HFFc6 (cell line): ENCODE measurements around the gene HYDIN. TPM values are rescaled to one million over a fixed set of nuclear protein-coding genes. Genes with fewer than 3 reads are reported as not detected.
A peak's percentile ranks its signal among the peaks of the same experiment; 100 is the strongest.

Experiments used
- DNase-seq: peaks from one replicate; pipeline ENCODE4 v3.0.0-alpha.2; 2018
- H3K27ac Mint-ChIP-seq: 2 replicates; pipeline ENCODE4 v1.8.0; 2020; ENCODE audit warnings: mild to moderate bottlenecking, mixed read lengths
- H3K27me3 Mint-ChIP-seq: 2 replicates; pipeline ENCODE4 v1.8.0; 2021; ENCODE audit warnings: mild to moderate bottlenecking, moderate library complexity, mixed read lengths; ENCODE audit not compliant: insufficient read depth
- H3K36me3 Mint-ChIP-seq: 2 replicates; pipeline ENCODE4 v1.8.0; 2021; ENCODE audit warnings: low read depth, mixed read lengths
- H3K4me1 Mint-ChIP-seq: 2 replicates; pipeline ENCODE4 v1.8.0; 2020; ENCODE audit warnings: low read depth, mixed read lengths
- H3K4me3 Mint-ChIP-seq: 2 replicates; pipeline ENCODE4 v1.8.0; 2020; ENCODE audit warnings: mild to moderate bottlenecking, moderate library complexity, mixed read lengths
- H3K9me3 Mint-ChIP-seq: 2 replicates; pipeline ENCODE4 v1.8.0; 2020; ENCODE audit warnings: mild to moderate bottlenecking, mixed read lengths
- total RNA-seq, 6 experiments: library from RNA; stranded (reverse); fragmentation: NEBNext Ultra II Directional; extraction: Animal tissue kit (Norgen Biotek cat#: 25700); gene quantifications; 2 replicates in 1 of 6; 3 replicates in 5 of 6; pipeline ENCODE4 v1.2.3, GENCODE V29; 2021
- TF ChIP-seq, protein P1 (sequence below): fragments of 200-600 bp; sonication (generic); IDR thresholded peaks from 2 replicates; pipeline ENCODE4 v1.5.0; 2021; ENCODE audit warnings: antibody characterized with exemption, mild to moderate bottlenecking

Gene HYDIN
- total RNA-seq, 6 experiments from 2014 or later: 0.05 TPM; not detected in 5

DNA sequence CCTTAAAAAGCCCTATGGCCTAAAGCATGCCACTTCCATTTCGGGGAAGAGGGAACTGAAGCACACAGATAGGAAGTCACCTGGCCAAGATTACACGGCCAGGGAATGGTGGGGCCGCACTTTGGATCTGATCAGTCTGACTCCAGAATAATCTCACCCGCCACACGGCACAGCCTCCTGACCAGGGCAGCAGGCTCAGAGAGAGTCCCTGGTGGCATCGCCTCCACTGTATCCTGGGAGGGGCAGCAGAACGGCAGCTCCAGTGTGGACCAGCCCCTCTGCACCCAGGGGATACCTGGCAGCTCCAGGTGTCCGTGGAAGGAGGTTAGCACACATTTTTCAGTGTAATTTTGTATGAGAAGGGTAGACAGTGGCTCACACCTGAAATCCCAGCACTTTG lies 465.0 kb downstream of the HYDIN start:
- TF ChIP-seq, protein P1, sequence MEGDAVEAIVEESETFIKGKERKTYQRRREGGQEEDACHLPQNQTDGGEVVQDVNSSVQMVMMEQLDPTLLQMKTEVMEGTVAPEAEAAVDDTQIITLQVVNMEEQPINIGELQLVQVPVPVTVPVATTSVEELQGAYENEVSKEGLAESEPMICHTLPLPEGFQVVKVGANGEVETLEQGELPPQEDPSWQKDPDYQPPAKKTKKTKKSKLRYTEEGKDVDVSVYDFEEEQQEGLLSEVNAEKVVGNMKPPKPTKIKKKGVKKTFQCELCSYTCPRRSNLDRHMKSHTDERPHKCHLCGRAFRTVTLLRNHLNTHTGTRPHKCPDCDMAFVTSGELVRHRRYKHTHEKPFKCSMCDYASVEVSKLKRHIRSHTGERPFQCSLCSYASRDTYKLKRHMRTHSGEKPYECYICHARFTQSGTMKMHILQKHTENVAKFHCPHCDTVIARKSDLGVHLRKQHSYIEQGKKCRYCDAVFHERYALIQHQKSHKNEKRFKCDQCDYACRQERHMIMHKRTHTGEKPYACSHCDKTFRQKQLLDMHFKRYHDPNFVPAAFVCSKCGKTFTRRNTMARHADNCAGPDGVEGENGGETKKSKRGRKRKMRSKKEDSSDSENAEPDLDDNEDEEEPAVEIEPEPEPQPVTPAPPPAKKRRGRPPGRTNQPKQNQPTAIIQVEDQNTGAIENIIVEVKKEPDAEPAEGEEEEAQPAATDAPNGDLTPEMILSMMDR: no peak
- Mint-ChIP-seq H3K27me3 (no peaks in the 10 kb centered on the region; the same call in 1 of the 2 replicates), H3K4me3 (no peak overlapping the region), H3K4me1 (peaks cover 35% of the 10 kb centered on the region), H3K36me3 (no peaks in the 10 kb centered on the region), H3K9me3 (no peaks in the 10 kb centered on the region), H3K27ac (no peak overlapping the region)
- DNase-seq: no peak

DNA sequence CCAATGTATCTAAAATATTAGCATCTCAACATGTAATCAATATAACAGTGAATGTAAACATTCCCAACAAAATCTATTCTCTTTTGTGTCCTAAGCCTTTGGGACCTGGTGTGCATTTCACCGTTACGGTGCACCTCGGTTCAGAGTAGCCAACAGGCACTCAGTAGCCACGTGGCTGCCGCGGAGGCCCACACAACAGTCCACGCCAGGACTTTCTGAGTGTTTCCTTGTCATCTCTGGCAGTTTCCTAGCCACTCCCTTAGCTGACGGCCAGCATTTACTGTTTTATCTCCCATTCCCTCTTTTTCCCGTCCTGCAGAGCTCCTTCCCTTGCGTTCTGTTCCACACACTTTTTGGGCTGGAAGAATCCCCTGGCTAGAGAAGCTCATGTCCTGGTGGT lies 465.9 kb downstream of the HYDIN start:
- Mint-ChIP-seq H3K36me3 (peaks cover 2% of the 10 kb centered on the region), H3K27me3 (no peaks in the 10 kb centered on the region; the same call in 1 of the 2 replicates), H3K4me1 (peaks cover 39% of the 10 kb centered on the region), H3K4me3 (no peak overlapping the region), H3K27ac (no peak overlapping the region), H3K9me3 (no peaks in the 10 kb centered on the region)
- TF ChIP-seq, protein P1: no peak
- no peak for DNase-seq

DNA sequence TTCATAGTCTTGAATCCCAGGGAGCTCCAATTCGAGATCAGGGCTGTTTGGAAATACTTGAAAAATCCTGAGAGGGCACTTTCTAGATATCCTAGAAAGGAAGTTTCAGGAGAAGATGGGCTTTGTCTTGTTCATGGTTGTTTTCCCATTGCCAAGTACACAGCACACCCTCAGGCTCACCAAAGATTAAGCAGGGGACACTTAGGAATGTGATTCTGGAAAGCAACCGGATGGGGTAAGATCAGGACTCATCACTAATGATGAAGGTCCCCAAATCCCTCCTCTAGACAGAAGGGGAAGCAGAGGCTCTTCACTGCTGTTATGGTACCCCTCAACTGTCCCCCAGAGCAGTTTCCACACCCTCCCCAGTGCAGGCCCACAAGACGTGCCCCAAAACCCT lies 470.3 kb downstream of the HYDIN start:
- TF ChIP-seq, protein P1: no peak
- DNase-seq: no peak
- H3K36me3 Mint-ChIP-seq: peaks cover 26% of the 10 kb centered on the region

DNA sequence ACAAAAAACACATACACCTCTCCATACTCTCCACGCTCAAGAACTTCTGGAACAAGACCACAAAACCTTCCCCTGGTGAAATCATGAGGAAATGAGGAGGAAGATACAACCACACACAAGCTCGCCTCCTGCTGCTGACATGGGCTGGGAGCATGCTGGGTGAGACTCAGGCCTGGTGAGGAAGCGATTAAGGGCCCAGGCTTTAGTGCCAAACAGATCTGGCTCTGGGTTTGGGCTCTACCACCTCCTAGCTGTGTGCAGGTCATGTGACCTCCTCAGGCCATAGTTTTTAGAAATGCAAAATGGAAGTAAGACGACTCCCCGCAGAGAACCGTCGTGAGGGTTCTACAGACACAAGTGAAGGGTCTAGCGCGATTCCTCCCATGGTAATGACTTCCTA lies 470.9 kb downstream of the HYDIN start:
- Mint-ChIP-seq H3K4me1 (peaks cover 38% of the 10 kb centered on the region), H3K27me3 (no peaks in the 10 kb centered on the region; the same call in none of the 2 replicates), H3K4me3 (peak overlapping the region; percentile 32; the same call in 1 of the 2 replicates), H3K9me3 (no peaks in the 10 kb centered on the region), H3K27ac (peak overlapping the region; percentile 94), H3K36me3 (peaks cover 26% of the 10 kb centered on the region)
- TF ChIP-seq, protein P1: no peak; the same call in 1 of the 2 replicates
- no peak for DNase-seq

More for the DNA sequence above, 470.3 kb downstream of the HYDIN start:
- Mint-ChIP-seq H3K27me3 (no peaks in the 10 kb centered on the region; the same call in 1 of the 2 replicates), H3K27ac (peak overlapping the region; percentile 94), H3K4me3 (peak overlapping the region; percentile 62), H3K4me1 (peaks cover 36% of the 10 kb centered on the region), H3K9me3 (no peaks in the 10 kb centered on the region)

DNA sequence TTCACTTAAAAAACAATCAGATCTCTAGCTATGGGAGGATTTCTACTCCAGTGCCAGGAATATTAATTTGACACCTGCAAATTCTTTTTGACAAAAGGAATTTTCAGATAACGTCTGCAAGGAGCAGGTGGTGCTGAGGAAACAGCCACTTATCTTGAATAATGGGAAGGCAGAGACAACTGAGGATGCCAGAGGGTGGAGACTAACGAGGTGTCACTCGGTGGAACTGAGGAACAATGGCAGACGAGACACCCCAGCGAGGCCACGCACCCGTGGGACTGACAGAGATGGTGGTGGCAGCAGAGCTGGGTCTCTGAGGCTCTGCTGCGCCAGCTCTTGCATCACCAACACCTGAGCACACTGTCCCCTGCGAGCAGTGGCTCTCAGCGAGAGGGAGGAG lies 471.7 kb downstream of the HYDIN start:
- H3K27me3 Mint-ChIP-seq: no peaks in the 10 kb centered on the region; the same call in none of the 2 replicates
- TF ChIP-seq, protein P1: no peak
- peak overlapping the region; percentile 94; the same call in 1 of the 2 replicates for H3K27ac Mint-ChIP-seq
- H3K36me3 Mint-ChIP-seq: peaks cover 26% of the 10 kb centered on the region
- H3K4me1 Mint-ChIP-seq: peaks cover 40% of the 10 kb centered on the region
- no peak for DNase-seq
- no peaks in the 10 kb centered on the region for H3K9me3 Mint-ChIP-seq
- no peak overlapping the region; the same call in 1 of the 2 replicates for H3K4me3 Mint-ChIP-seq

Other genes starting within 250 kb of the HYDIN start
- gene CMTR2, start 58.7 kb upstream of the HYDIN start, total RNA-seq: 10 to 100 TPM; 12.2 to 15.6 (median 14.8) TPM
- gene CALB2, start 128.0 kb upstream of the HYDIN start, total RNA-seq: 1 to 10 TPM in 1 of 6 experiments, under 1 TPM in 2, not detected in 3; 0.14 to 1.1 (median 0.70) TPM
- gene TLE7, start 211.3 kb upstream of the HYDIN start, total RNA-seq: not detected
- gene ZNF23, start 231.5 kb upstream of the HYDIN start, total RNA-seq: 10 to 100 TPM; 12.8 to 16.3 (median 14.5) TPM